T-helper 1 cell treated with Interleukin-12 subunit alpha and Interleukin-12 subunit beta and Interleukin-4 antibody, amounts not matched to agents 30 ng/mL and 1 ng/mL, for 36 hours (primary cell): ENCODE results near the gene CNTNAP5. TPM values are rescaled to one million over a fixed set of nuclear protein-coding genes. Genes with fewer than 3 reads are reported as not detected.

Experiments used
- intact Hi-C: fragments of 100-400 bp; cut with micrococcal nuclease; formaldehyde crosslinking; loops from one replicate; pipeline ENCODE4 v1.15.1; 2024
- total RNA-seq: library from RNA; stranded (reverse); gene quantifications from 2 replicates; pipeline ENCODE4 v1.2.3, GENCODE V29; 2022

The CNTNAP5 gene
- total RNA-seq, result not detected in 2 replicates

DNA sequence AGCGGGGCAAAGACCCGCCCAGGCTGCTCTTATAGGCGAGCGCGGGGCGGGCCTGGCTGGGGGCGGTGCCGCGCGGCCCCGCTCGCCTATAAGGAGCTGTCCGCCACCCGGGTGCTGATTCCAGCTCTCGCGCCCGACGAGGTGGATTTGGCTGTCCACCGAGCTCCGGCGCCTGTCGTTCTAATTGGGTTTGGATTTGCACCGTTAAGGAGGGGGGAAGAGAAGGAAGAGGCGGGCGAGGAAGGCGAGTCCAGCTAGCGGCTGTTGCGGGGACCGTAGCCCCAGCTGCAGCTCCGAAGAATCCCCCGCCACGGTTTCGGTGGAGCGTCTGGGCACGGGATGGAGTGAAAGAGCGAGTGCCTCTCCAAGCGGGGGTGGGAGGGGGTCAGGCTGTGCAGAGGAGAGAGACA is at the start of gene CNTNAP5:
Gene CNTNAP5, plus strand, starts transcription at position 117 of the 410 bp plus-strand sequence. CDS start 364 bp downstream, outside the sequence.
- intact Hi-C loops, result no loop called here

DNA sequence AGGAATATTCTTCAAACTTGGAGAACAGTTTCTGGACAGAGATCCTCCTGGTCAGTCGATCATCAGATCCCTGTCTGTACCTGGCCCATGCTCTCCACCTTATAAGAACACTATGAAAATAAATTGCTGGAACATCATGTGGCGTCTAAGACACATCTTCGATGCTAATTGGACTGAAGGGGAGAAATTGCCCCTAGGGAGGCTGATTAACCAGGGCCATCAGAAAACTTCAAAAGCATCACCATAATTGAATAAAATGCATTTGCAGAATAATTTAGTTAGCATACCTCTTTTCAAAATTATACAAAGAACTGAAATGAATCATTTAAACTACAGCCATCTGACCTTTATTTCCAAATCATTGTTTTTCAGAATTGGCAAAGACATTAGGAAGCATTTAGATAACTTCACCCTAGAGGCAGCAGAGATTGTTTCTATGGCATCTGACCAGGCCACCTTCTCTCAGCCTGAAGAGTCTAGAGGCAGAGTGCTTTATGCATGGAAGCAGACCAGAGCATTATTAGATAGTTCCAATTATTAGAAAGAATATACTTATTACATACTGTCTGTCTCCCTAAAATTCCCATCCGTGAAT is 48.9 kb upstream of the CNTNAP5 start:
- intact Hi-C loops, result no loop called here

GRCh38 chr2:123993728-123994323 is 31.3 kb upstream of the CNTNAP5 start:
- intact Hi-C loops, result no loop called here

DNA sequence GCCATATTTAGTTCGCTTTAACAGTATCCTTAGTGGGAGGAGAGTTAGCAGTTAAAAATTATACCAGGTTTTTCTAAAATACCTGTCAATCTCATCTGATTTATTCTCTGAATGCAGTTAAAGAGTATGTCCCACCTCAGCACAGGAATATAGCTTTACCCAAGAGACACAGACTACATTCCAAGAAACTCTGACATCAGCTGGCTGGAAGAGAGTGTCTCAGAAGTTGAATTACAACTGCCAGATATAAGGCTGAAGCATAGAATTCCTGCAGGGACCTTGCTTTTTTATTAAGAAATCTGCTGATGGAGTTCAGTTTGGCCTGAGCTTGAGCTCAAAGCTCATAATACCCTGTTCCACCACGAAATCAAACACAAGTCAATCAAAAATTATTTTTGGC is 25.4 kb upstream of the CNTNAP5 start:
- intact Hi-C loops, result no loop called here

- intact Hi-C loops, result no loop called here
Measured at GRCh38 chr2:124001696-124002430, 23.2 kb upstream of the CNTNAP5 start.

DNA sequence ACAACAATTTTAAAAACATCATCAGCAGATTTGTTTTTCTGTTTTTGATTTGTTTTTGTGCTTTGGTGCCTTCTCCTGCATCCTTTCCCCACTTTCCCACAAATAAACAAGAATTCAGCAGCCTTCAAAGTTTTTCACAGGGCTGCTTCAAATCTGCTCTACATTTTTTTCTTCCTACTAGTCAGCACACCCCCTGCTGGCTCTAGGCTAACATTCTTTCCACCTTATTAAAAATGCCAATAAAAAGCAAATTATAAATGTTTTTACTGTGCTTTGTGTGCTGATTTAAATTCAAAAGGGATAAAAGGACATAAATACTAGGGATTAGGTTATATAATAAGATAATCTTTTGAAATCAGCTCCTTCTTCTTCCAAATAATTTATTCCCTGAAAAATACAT is 6.2 kb upstream of the CNTNAP5 start:
- intact Hi-C loops, result no loop called here

DNA sequence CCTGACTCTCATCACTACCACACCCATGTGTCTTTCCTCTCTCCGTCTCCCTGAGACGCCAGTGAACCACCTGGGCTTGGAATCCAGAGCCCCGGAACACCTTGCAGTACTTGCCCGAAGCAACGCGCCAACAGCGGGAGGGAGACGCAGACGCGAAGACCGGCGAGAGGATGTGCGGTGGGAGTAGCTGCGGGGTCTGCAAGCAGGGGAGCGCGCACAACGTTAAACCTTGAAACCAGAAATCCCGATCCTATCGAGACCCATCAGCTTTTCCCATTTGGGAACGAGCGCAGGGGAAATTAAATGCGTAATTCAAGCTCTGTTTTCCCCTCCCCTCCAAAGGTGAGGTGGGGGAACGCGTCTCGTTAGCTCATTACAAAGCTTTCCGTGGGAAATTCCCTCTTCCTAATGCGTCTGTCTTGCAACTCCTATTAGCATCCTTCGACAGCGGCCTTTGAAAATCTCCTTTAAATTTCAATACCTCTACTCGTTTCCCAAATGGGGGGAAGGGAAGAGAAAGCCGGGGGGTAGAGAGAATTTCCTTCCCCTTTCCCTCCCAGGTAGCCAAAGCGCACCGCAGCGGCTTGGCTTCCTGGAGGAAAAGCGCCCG is 421 bp upstream of the CNTNAP5 start:
- intact Hi-C loops, result no loop called here

- intact Hi-C loops, result loop anchor here (2.0 kb wide), 1 partner anchor 1491 kb away; no protein-coding TSS in a partner anchor
Measured at GRCh38 chr2:124025891-124026434, 876 bp downstream of the CNTNAP5 start.

- intact Hi-C loops, result loop anchor here (2.0 kb wide), 1 partner anchor 1490 kb away; no protein-coding TSS in a partner anchor
Measured at GRCh38 chr2:124026503-124026902, 1.4 kb downstream of the CNTNAP5 start.

GRCh38 chr2:124027182-124027581 is 2.1 kb downstream of the CNTNAP5 start:
- intact Hi-C loops, result loop anchor here (2.0 kb wide), 1 partner anchor 1490 kb away; no protein-coding TSS in a partner anchor

DNA sequence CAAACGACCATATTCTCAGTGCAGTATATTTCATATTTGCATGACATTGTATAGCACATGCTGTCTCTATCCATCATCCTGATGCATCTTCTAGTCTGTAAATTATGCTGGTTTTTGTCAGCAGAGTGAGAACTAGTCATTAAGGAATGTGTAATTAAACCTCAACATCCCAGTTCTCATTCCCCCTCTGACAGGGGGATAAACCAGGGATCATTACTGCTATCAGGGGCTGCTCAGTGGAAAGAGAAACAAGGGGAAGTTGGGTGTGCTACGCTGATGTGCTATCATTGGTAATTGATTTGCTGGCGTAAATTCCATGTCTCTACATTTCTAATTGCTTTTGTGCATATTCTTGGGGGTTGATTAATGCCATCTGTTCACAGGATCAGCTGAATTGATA is 7.7 kb downstream of the CNTNAP5 start:
- intact Hi-C loops, result no loop called here

GRCh38 chr2:124034265-124034664 is 9.2 kb downstream of the CNTNAP5 start:
- intact Hi-C loops, result no loop called here

DNA sequence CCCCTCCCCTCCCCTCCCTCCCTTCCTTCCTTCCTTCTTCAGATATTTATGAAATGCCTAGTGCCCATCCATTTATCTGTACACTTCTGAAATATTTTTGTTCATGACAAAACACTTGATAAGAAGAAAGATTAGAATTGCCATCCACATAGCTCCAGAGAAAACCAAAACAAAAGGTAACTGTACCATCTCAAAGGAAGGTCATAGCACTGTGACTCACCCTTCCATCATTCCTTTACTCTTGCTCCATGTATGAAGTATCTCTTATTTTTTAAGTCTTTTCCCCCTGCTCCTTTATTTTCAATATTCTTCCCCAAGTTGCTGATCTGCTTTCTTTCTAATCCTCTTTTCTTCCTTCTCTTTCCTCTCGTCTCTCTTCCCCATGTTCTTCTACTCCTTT is 9.9 kb downstream of the CNTNAP5 start:
- intact Hi-C loops, result no loop called here

- intact Hi-C loops, result no loop called here
Measured at GRCh38 chr2:124039032-124039431, 13.9 kb downstream of the CNTNAP5 start.

DNA sequence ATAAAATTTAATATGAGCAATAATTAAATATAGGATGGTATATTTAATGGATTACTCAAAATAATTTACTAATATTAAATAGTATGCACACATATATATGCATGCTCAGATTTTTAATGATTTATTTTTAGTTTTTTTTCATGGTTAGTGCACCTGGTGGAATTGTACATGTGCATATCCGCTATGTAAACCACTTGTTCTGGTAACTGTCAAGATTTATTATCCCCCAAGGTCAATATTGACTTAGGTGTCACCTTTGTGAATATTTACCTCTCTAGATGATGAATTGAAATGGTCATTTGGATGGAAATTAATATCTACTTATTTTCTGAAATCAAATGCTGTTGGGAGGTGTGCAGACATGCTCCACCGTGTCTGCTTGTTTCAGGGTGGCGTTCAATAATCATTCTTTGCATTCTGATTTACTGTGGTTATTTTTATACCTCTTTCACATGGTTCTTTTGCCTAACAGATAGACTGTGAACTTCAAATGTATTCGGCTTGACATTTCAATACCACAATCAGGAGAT is 14.7 kb downstream of the CNTNAP5 start:
- intact Hi-C loops, result no loop called here

DNA sequence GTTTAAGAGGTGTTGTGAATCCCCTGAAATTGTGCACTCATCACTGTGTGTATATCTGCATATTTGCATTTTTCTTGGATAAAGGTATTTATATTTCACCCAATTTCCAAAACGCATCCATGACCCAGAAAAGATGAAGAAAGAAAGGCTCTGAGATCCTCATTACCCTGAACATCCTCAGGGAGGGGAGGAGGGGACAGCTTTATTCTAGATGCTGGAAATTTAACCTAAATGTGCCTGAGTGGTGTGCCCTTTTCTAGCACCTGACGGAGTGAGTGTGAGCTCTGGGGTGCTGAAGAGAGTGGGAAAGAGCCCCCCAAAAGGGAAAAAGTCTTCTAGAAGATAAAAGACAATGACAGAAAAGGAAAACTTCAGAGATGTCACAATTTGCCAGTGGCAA is 20.8 kb downstream of the CNTNAP5 start:
- intact Hi-C loops, result no loop called here

GRCh38 chr2:124046332-124046731 is 21.2 kb downstream of the CNTNAP5 start:
- intact Hi-C loops, result no loop called here

- intact Hi-C loops, result no loop called here
Measured at GRCh38 chr2:124048102-124048501, 23.0 kb downstream of the CNTNAP5 start.

DNA sequence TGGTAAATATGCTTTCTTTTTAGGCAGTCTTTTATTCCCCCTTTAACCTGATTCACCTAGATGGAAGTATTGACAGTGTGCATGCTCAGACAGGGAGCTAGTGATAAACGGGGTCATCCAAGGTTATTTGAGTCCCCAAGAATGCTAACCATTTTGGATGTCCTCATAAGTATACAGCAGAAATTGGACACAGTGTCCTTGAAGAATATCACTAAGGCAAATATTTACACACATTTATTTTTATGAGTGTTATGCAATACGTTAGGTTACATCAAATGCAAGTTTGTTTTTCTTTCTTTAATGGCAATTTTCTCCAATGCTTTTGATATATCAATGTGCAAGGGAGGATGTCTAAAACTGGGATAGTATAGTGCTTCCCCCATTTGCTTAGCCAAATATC is 23.6 kb downstream of the CNTNAP5 start:
- intact Hi-C loops, result no loop called here

GRCh38 chr2:124049136-124049535 is 24.0 kb downstream of the CNTNAP5 start:
- intact Hi-C loops, result no loop called here

DNA sequence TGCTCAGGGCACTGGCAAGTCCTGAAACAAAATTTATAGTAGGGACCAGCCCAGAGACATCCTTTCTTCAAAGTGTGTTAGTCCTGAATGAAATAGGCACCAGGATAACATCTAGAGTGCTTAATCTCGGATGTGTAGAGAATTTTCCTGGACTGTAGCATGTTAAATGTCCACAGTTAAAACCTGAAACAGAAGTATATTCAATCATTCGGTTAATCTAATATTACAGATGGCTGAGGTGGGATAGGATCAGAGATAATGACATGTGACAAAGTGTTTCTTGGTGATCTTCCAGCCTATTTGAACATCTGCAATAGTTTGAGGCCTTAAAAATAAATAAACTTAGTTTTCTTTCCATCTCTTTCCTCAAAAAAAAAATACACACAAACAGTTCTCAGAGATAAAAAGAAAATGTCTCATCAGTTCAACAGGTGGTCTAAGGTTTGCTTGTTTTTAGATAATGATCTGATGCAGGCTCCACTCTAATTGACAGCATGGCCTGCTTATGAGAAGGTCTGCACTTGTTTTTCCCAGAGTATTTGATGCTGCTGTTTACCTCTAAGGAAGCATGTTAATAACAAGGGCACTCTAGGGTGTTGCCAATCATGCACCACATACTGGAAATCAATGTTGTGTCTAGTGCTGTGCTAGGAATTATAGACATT is 25.9 kb downstream of the CNTNAP5 start:
- intact Hi-C loops, result no loop called here
